Astrocyte of the cerebellum (primary cell): Measurements from ENCODE around the gene ATG101.

Experiments used
- DNase-seq: peaks from one replicate; pipeline ENCODE4 v3.0.0-alpha.2; 2011; ENCODE audit warnings: low read depth
- H3K4me3 ChIP-seq: 2 replicates; pipeline ENCODE4 v1.5.1; 2011; ENCODE audit warnings: mild to moderate bottlenecking, low read depth, low read length, moderate library complexity
- CTCF ChIP-seq: IDR thresholded peaks from 2 replicates; pipeline ENCODE4 v1.5.1; 2012; ENCODE audit warnings: low read length, low read depth, moderate library complexity, mild to moderate bottlenecking; ENCODE audit errors: missing control alignments
- in situ Hi-C: cut with HindIII; loops from 2 replicates; pipeline ENCODE4 v1.10.0; 2017; ENCODE audit warnings: low sequenced_read_pairs

The ATG101 gene

GRCh38 chr12:52046859-52047258 is 22.9 kb upstream of the ATG101 start:
- no peak for DNase-seq
- no peak for TF ChIP-seq CTCF
- in situ Hi-C loops: no loop called here
- no peak overlapping the region for H3K4me3 ChIP-seq

- DNase-seq: no peak
- TF ChIP-seq CTCF: no peak
- H3K4me3 ChIP-seq: no peak overlapping the region
- in situ Hi-C loops: no loop called here
These were observed 20.5 kb upstream of the ATG101 start for GRCh38 chr12:52049286-52049685.

- in situ Hi-C loops: no loop called here
- TF ChIP-seq CTCF: no peak
- DNase-seq: no peak
- H3K4me3 ChIP-seq: no peak overlapping the region
These were observed 20.1 kb upstream of the ATG101 start for GRCh38 chr12:52049688-52050087.

- TF ChIP-seq CTCF: no peak
- no peak for DNase-seq
- H3K4me3 ChIP-seq: peak overlapping the region; percentile 57
- in situ Hi-C loops: no loop called here
These were observed 19.5 kb upstream of the ATG101 start for GRCh38 chr12:52050116-52050757.

- H3K4me3 ChIP-seq: peak within 1 kb of the TSS; percentile 57
- peak; percentile 84 for DNase-seq
- TF ChIP-seq CTCF: no peak
- in situ Hi-C loops: no loop called here
These were observed 18.8 kb upstream of the ATG101 start, which contains the start of gene NR4A1 for GRCh38 chr12:52050758-52051541. Gene NR4A1 (plus strand): TSS chr12:52051442. CDS start chr12:52054329, 2,887 bp downstream.

GRCh38 chr12:52052468-52053186 is 17.2 kb upstream of the ATG101 start:
- DNase-seq: no peak
- TF ChIP-seq CTCF: no peak
- in situ Hi-C loops: no loop called here
- peak overlapping the region; percentile 57 for H3K4me3 ChIP-seq
